Measurements from ENCODE around the gene TTC9B.
"Not testable (repeated sequence)": the region's sequence is repeated elsewhere in the genome, so short reads cannot be mapped to it uniquely, and the experiment has no call there.

The TTC9B gene

DNA sequence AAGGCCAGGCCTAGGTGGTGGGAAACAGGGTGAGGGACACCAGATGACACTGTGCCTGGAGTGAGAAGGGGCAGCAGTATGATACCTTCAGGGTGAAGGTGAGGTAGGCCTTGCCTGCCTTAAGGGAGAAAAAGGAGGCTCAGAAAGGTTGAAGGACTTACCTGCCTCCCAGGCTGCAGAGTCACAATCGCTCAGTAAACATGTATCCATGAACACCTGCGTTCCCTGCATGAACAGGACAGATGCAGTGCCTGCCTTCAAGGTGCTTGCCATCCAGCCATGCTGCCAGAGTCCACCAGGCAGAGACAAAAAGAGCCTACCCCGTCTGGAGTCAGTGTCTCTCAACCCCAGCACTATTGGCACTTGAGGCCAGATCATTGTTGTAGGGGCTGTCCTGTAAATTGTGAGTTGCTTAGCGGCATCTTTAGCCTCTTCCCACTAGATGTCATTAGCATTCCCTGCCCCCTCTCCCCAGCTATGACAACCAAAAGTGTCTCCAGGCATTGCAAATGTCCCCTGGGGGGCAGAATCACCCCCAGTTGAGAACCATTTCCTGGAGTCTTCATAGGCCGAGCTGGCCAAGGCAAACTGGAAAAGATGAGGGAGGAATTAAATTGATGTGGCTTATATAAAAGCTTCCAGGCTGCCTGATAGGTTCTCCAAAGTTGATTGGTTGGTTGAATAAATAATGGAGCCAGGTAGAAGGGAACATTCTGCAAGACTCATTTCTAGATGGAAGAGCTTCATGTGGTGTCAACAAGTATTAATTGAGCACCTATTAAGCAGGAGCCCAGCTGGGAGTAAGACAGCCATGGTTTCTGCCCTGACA lies 25.2 kb downstream of the TTC9B start:
- H3K4me3 Mint-ChIP-seq, result peak overlapping the region; percentile 71

DNA sequence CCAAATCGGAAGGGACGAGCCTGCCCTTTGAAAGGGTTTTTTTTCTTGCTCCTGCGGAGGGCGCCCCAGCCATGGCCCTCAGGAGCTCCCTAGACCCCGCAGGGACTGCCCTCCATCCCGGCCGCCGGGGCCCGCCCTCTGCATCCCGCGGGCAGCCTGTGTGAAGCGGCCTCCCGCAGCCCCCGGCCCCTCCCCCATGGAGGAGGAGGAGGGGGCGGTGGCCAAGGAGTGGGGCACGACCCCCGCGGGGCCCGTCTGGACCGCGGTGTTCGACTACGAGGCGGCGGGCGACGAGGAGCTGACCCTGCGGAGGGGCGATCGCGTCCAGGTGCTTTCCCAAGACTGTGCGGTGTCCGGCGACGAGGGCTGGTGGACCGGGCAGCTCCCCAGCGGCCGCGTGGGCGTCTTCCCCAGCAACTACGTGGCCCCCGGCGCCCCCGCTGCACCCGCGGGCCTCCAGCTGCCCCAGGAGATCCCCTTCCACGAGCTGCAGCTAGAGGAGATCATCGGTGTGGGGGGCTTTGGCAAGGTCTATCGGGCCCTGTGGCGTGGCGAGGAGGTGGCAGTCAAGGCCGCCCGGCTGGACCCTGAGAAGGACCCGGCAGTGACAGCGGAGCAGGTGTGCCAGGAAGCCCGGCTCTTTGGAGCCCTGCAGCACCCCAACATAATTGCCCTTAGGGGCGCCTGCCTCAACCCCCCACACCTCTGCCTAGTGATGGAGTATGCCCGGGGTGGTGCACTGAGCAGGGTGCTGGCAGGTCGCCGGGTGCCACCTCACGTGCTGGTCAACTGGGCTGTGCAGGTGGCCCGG lies 26.1 kb downstream of the TTC9B start:
- H3K27ac Mint-ChIP-seq, result no peak overlapping the region
- no peaks in the 10 kb centered on the region for H3K9me3 Mint-ChIP-seq (ENCODE audit: low read depth)
- H3K4me1 Mint-ChIP-seq (ENCODE audit: low read depth), result peaks cover 35% of the 10 kb centered on the region
- no peaks in the 10 kb centered on the region for H3K27me3 Mint-ChIP-seq
- peaks cover 6% of the 10 kb centered on the region for H3K36me3 Mint-ChIP-seq
- H3K4me3 Mint-ChIP-seq, result peak overlapping the region; percentile 71

More for the DNA sequence above, 25.2 kb downstream of the TTC9B start:
- Mint-ChIP-seq H3K36me3 (peaks cover 6% of the 10 kb centered on the region), H3K27me3 (no peaks in the 10 kb centered on the region), H3K9me3 (ENCODE audit: low read depth) (no peaks in the 10 kb centered on the region), H3K4me1 (ENCODE audit: low read depth) (peaks cover 35% of the 10 kb centered on the region), H3K27ac (no peak overlapping the region)

DNA sequence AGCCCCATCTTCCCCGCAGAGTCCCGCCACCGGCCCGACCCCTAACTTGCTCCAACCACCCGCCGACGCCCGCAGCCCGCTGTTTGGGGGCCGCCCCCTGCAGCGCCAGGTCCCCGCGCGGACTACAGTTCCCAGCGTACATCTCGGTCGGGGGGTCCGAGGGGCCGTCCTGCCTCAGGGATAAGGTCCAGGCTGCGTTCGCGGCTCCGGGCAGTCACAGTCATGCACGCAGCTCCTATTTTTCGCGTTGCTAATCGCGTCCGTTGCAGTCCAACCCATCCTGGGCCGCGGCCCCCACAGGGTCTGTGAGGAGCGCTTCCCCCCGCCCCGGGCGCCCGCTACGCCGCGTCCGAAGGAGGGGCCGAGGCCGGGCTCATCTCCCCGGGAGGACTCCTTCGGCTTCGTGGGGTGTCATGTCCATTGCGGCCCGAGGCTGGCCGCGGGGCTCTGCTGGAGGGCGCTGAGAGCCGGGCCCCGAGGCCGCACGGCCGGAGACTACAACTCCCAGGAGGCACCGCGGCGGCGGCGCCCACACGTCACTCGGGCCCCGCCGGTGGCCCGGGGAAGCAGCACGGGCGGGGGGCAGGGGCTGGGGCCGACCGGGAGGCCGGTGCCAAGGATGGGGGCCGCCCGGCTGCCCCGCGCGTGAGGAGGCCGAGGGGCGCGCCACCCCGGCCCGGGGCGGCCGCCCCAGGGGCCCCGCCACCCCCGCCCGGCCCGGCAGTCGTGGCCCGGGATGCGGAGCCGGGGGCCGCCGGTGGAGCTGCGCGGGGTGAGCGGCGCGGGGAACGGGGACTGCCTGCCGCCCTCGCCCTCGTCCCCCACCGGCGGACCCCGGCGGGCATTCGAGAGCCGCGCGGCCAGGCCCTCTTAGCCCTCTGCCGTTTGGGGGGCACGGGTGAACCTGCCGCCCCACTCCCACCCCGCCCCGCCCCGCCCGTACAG lies 27.0 kb downstream of the TTC9B start, which contains the start of gene MAP3K10:
TSS of gene MAP3K10 (plus strand) at position 536 of the 945 bp plus-strand sequence. CDS start 606 bp downstream, outside the sequence.
- no peaks in the 10 kb centered on the region for H3K27me3 Mint-ChIP-seq
- peaks cover 6% of the 10 kb centered on the region for H3K36me3 Mint-ChIP-seq
- H3K4me1 Mint-ChIP-seq (ENCODE audit: low read depth), result peaks cover 35% of the 10 kb centered on the region
- peak within 1 kb of the TSS; percentile 95 for H3K27ac Mint-ChIP-seq
- no peaks in the 10 kb centered on the region for H3K9me3 Mint-ChIP-seq (ENCODE audit: low read depth)
- peak within 1 kb of the TSS; percentile 89 for H3K4me3 Mint-ChIP-seq

DNA sequence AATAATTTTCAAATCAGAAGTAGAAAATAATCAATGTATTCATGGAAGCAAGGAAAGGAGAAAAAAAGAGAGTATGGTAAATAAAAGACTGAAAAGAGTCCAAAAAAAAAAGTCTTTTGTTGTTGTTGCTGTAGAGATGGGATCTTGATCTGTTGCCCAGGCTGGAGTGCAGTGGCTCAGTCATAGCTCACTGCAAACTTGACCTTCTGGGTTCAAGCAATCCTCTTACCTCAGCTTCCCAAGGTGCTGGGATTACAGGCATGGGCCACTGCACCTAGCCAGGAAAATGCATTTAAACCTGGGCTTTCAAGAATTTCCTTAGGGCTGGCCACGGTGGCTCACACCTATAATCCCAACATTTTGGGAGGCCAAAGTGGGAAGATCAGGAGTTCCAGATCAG lies 33.9 kb downstream of the TTC9B start:
- no peaks in the 10 kb centered on the region for H3K36me3 Mint-ChIP-seq
- no peak overlapping the region for H3K27ac Mint-ChIP-seq
- H3K4me3 Mint-ChIP-seq, result no peak overlapping the region
- no peaks in the 10 kb centered on the region for H3K9me3 Mint-ChIP-seq (ENCODE audit: low read depth)
- H3K27me3 Mint-ChIP-seq, result peaks cover 2% of the 10 kb centered on the region
- H3K4me1 Mint-ChIP-seq (ENCODE audit: low read depth), result peaks cover 4% of the 10 kb centered on the region

DNA sequence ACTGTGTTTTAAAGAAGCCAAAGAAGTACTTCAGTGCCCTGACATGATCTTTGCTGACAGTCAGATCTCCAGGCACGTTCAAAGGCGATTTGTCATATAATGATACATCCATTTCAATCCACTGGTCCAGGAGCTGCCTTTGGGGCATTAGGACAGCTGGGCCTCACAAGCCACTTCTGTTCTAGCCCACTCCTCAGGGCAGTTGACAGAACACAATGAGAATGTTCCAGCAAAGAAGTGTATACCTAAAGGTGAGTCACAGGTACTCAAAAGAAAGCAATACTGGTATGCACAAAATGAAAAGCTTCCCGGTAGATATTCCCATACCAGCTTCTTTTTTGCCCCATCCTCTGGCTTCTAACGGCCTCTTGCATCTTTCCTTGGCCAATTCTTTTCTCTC lies 39.4 kb downstream of the TTC9B start:
- H3K27me3 Mint-ChIP-seq, result peaks cover 5% of the 10 kb centered on the region
- H3K9me3 Mint-ChIP-seq (ENCODE audit: low read depth), result no peaks in the 10 kb centered on the region
- no peak overlapping the region for H3K4me3 Mint-ChIP-seq
- no peak overlapping the region for H3K27ac Mint-ChIP-seq
- no peaks in the 10 kb centered on the region for H3K4me1 Mint-ChIP-seq (ENCODE audit: low read depth)
- no peaks in the 10 kb centered on the region for H3K36me3 Mint-ChIP-seq

DNA sequence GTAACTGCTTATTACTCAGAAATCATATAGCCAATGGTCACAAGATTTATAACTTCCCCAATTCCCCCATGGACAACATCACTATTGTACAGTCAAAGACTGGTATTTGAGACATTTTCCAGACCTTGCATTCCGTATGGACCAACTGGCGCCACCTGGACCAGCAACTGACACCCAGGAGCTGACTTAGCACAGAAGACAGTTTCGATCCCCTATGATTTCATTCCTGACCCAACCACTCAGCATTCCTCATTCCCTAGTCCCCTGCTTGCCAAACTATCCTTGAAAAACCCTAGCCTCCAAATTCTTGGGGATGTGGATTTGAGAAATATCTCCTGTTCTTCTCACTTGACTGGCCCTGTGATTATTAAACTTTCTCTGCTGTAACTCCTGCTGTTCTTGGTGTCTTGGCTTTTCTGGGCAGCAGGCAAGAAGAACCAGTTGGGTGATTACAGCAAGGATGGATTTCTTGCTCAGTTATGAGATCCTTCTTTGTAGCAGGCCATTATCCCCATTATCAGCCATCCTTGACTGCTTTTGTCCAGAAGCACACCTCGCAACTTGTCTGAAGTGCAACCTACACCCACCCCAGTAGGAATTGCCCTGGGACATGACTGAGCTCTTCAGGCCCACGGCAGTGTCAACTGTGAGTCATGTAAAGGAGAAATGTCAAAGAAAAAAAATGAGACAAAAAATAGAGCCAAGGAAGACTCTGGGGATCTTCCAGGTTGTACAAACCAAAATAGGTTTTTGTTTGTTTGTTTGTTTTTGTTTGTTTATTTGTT lies 40.7 kb downstream of the TTC9B start:
- Mint-ChIP-seq H3K27me3 (peaks cover 5% of the 10 kb centered on the region), H3K27ac (no peak overlapping the region), H3K9me3 (ENCODE audit: low read depth) (no peaks in the 10 kb centered on the region), H3K4me1 (ENCODE audit: low read depth) (no peaks in the 10 kb centered on the region), H3K4me3 (no peak overlapping the region), H3K36me3 (no peaks in the 10 kb centered on the region)

DNA sequence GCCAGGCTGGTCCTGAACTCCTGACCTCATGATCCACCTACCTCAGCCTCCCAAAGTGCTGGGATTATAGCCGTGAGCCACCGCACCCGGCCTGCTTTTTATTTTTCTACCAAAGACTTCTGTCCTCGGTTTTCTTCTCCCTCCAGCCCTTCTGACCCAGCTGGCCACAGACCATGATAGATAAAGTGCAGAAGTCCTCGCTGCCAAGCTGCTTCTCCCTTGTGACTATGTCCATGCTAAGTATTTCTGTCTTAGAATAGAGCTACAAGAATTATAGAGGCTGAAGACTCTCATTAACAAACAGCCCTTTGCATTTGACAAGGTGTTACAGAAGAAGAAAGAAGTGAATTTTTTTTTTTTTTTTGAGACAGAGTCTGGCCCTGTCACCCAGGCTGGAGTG lies 42.4 kb downstream of the TTC9B start:
- Mint-ChIP-seq H3K9me3 (ENCODE audit: low read depth) (no peaks in the 10 kb centered on the region), H3K36me3 (no peaks in the 10 kb centered on the region), H3K27me3 (peaks cover 5% of the 10 kb centered on the region), H3K4me1 (ENCODE audit: low read depth) (no peaks in the 10 kb centered on the region), H3K27ac (no peak overlapping the region), H3K4me3 (no peak overlapping the region)

DNA sequence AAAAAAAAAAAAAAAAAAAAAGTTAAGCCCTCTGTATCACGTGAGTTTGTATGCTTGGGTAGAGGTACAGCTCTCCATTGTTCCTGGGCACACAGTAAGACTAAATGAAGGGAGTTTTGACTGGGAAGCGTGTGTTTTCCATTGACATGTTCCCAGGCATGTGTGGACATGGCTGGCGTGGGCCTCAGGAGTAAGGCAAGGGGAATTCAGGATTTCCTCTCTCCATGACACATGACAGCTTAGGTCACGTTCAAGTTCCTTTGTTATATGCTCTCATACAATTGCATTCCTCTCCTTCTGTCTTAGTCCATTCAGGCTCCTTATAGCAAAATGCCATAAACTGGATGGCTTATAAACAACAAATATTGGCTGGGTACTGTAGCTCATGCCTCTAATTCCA lies 44.1 kb downstream of the TTC9B start:
- Mint-ChIP-seq H3K36me3 (no peaks in the 10 kb centered on the region), H3K27ac (no peak overlapping the region), H3K4me1 (ENCODE audit: low read depth) (no peaks in the 10 kb centered on the region), H3K9me3 (ENCODE audit: low read depth) (no peaks in the 10 kb centered on the region), H3K4me3 (no peak overlapping the region), H3K27me3 (peaks cover 3% of the 10 kb centered on the region)

DNA sequence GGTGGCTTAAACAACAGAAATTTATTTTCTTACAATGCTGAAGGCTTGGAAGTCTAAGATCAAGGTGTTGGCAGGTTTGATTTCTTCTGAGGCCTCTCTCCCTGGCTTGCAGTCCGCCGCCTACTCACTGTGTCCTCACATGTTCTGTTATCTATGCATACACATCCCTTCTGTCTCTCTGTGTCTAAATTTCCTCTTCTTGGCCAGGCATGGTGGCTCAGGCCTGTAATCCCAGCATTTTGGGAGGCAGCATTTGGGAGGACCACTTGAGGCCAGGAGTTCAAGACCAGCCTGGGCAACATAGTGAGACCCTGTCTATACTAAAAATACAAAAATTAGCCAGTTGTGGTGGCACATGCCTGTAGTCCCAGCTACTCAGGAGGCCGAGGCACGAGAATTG lies 46.9 kb downstream of the TTC9B start:
- not testable (repeated sequence) for H3K36me3 Mint-ChIP-seq; H3K4me1 Mint-ChIP-seq (ENCODE audit: low read depth); H3K9me3 Mint-ChIP-seq (ENCODE audit: low read depth)

DNA sequence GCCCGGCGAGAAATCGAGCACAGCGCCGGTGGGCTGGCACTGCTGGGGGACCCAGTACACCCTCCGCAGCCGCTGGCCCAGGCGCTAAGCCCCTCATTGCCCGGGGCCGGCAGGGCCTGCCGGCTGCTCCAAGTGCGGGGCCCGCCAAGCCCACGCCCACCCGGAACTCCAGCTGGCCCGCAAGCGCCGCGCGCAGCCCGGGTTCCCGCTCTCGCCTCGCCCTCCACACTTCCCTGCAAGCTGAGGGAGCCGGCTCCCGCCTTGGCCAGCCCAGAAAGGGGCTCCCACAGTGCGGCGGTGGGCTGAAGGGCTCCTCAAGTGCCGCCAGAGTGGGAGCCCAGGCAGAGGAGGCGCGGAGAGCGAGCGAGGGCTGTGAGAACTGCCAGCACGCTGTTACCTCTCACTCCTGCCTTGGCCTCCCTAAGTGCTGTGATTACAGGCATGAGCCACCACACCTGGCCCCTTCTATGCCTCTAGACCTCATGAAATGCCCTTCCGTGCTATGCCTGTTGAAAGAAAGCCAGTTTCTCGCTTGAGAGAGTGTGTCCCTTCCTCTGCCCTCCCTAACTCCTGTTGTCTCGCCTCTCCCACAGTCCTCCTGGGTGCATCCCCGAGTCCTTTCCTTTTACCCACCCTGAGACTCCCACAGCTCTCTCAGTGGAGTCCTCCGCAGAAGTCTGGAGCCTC lies 47.7 kb downstream of the TTC9B start:
- not testable (repeated sequence) for H3K4me3 Mint-ChIP-seq; H3K27me3 Mint-ChIP-seq; H3K27ac Mint-ChIP-seq; H3K36me3 Mint-ChIP-seq; H3K9me3 Mint-ChIP-seq (ENCODE audit: low read depth); H3K4me1 Mint-ChIP-seq (ENCODE audit: low read depth)

More for the DNA sequence above, 46.9 kb downstream of the TTC9B start:
- not testable (repeated sequence) for H3K27me3 Mint-ChIP-seq, H3K4me3 Mint-ChIP-seq, H3K27ac Mint-ChIP-seq

DNA sequence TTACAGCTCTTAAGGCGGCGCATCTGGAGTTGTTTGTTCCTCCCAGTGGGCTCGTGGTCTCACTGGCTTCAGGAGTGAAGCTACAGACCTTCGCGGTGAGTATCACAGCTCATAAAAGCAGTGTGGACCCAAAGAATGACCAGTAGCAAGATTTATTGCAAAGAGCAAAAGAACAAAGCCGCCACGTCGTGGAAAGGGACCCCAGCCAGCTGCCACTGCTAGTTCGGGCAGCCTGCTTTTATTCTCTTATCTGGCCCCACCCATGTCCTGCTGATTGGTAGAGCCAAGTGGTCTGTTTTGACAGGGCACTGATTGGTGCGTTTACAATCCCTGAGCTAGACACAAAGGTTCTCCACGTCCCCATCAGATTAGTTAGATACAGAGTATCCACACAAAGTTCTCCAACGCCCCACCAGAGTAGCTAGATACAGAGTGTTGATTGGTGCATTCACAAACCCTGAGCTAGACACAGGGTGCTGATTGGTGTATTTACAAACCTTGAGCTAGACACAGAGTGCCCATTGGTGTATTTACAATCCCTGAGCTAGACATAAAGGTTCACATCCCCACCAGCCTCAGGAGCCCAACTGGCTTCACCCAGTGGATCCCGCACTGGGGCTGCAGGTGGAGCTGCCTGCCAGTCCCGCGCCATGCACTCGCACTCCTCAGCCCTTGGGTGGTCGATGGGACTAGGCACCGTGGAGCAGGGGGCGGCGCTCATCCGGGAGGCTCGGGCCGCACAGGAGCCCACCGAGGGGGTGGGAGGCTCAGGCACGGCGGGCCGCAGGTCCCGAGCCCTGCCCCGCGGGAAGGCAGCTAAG lies 48.5 kb downstream of the TTC9B start:
- not testable (repeated sequence) for H3K9me3 Mint-ChIP-seq (ENCODE audit: low read depth); H3K27me3 Mint-ChIP-seq; H3K36me3 Mint-ChIP-seq; H3K4me3 Mint-ChIP-seq; H3K4me1 Mint-ChIP-seq (ENCODE audit: low read depth); H3K27ac Mint-ChIP-seq
